ENCODE results near the gene NR6A1. TPM values are rescaled to one million over a fixed set of nuclear protein-coding genes. Genes with fewer than 3 reads are reported as not detected.

Gene NR6A1
- total RNA-seq, 1 experiment from 2014 or later: 6.7 TPM

- Mint-ChIP-seq H3K4me3 (ENCODE audit: low read depth, unreplicated experiment) (no peak overlapping the region), H3K27me3 (ENCODE audit: unreplicated experiment) (no peaks in the 10 kb centered on the region), H3K9me3 (ENCODE audit: low read depth, unreplicated experiment) (no peaks in the 10 kb centered on the region), H3K4me1 (ENCODE audit: low read depth, unreplicated experiment) (no peaks in the 10 kb centered on the region), H3K27ac (ENCODE audit: unreplicated experiment) (no peak overlapping the region), H3K36me3 (ENCODE audit: insufficient read depth, unreplicated experiment) (no peaks in the 10 kb centered on the region)
- BruUV-seq (replicated peaks): no TSS peak
- CTCF ChIA-PET: no interaction called here
- intact Hi-C loops (cut with micrococcal nuclease; ENCODE audit: unreplicated experiment): no loop called here
- no peak for TF ChIP-seq CTCF (IDR thresholded peaks at IDR 0.05; ENCODE audit: unreplicated experiment)
- no peak for DNase-seq
Observed at GRCh38 chr9:124541824-124542223, 229.3 kb downstream of the NR6A1 start.

GRCh38 chr9:124537926-124538325, 233.2 kb downstream of the NR6A1 start:
- Mint-ChIP-seq H3K4me3 (ENCODE audit: low read depth, unreplicated experiment) (no peak overlapping the region), H3K27me3 (ENCODE audit: unreplicated experiment) (no peaks in the 10 kb centered on the region), H3K27ac (ENCODE audit: unreplicated experiment) (no peak overlapping the region), H3K9me3 (ENCODE audit: low read depth, unreplicated experiment) (no peaks in the 10 kb centered on the region), H3K36me3 (ENCODE audit: insufficient read depth, unreplicated experiment) (no peaks in the 10 kb centered on the region), H3K4me1 (ENCODE audit: low read depth, unreplicated experiment) (no peaks in the 10 kb centered on the region)
- CTCF ChIA-PET: interaction anchor here (1.5 kb wide), 1 partner anchor 128 kb away, joined by 4 read pairs; no protein-coding TSS in a partner anchor
- intact Hi-C loops (cut with micrococcal nuclease; ENCODE audit: unreplicated experiment): loop anchor here (2.0 kb wide), 1 partner anchor 119 kb away; no protein-coding TSS in a partner anchor
- no peak for TF ChIP-seq CTCF (IDR thresholded peaks at IDR 0.05; ENCODE audit: unreplicated experiment)
- no TSS peak for BruUV-seq (replicated peaks)
- no peak for DNase-seq

GRCh38 chr9:124535846-124536245, 235.3 kb downstream of the NR6A1 start:
- intact Hi-C loops (cut with micrococcal nuclease; ENCODE audit: unreplicated experiment): loop anchor here (2.0 kb wide), 1 partner anchor 117 kb away; no protein-coding TSS in a partner anchor
- no TSS peak for BruUV-seq (replicated peaks)
- no peaks in the 10 kb centered on the region for H3K36me3 Mint-ChIP-seq (ENCODE audit: insufficient read depth, unreplicated experiment)
- no peaks in the 10 kb centered on the region for H3K4me1 Mint-ChIP-seq (ENCODE audit: low read depth, unreplicated experiment)
- H3K9me3 Mint-ChIP-seq (ENCODE audit: low read depth, unreplicated experiment): no peaks in the 10 kb centered on the region
- no peak for DNase-seq
- no peaks in the 10 kb centered on the region for H3K27me3 Mint-ChIP-seq (ENCODE audit: unreplicated experiment)
- H3K27ac Mint-ChIP-seq (ENCODE audit: unreplicated experiment): no peak overlapping the region
- TF ChIP-seq CTCF (IDR thresholded peaks at IDR 0.05; ENCODE audit: unreplicated experiment): no peak
- no peak overlapping the region for H3K4me3 Mint-ChIP-seq (ENCODE audit: low read depth, unreplicated experiment)
- CTCF ChIA-PET: no interaction called here

GRCh38 chr9:124532897-124533296, 238.2 kb downstream of the NR6A1 start:
- BruUV-seq (replicated peaks): no TSS peak
- H3K36me3 Mint-ChIP-seq (ENCODE audit: insufficient read depth, unreplicated experiment): no peaks in the 10 kb centered on the region
- no peak overlapping the region for H3K27ac Mint-ChIP-seq (ENCODE audit: unreplicated experiment)
- H3K9me3 Mint-ChIP-seq (ENCODE audit: low read depth, unreplicated experiment): no peaks in the 10 kb centered on the region
- intact Hi-C loops (cut with micrococcal nuclease; ENCODE audit: unreplicated experiment): no loop called here
- peaks cover under 1% of the 10 kb centered on the region for H3K4me1 Mint-ChIP-seq (ENCODE audit: low read depth, unreplicated experiment)
- no peak overlapping the region for H3K4me3 Mint-ChIP-seq (ENCODE audit: low read depth, unreplicated experiment)
- CTCF ChIA-PET: no interaction called here
- no peak for DNase-seq
- no peaks in the 10 kb centered on the region for H3K27me3 Mint-ChIP-seq (ENCODE audit: unreplicated experiment)
- no peak for TF ChIP-seq CTCF (IDR thresholded peaks at IDR 0.05; ENCODE audit: unreplicated experiment)

Measured in Calu3 (cell line).